Chondrocyte (in vitro differentiated cells): ENCODE data around the gene CCDC106. TPM values are rescaled to one million over a fixed set of nuclear protein-coding genes. Genes with fewer than 3 reads are reported as not detected.

Experiments
- DNase-seq: peaks from one replicate; pipeline ENCODE4 v3.0.0; 2021; ENCODE audit warnings: mixed read lengths, low spot score
- H3K27ac Mint-ChIP-seq: one replicate; pipeline ENCODE4 v1.8.0; 2021; ENCODE audit warnings: mild to moderate bottlenecking, moderate library complexity, mixed read lengths; ENCODE audit not compliant: unreplicated experiment
- H3K27me3 Mint-ChIP-seq: 2 replicates; pipeline ENCODE4 v1.8.0; 2021; ENCODE audit warnings: low read depth, mixed read lengths
- H3K36me3 Mint-ChIP-seq: 2 replicates; pipeline ENCODE4 v1.8.0; 2021; ENCODE audit warnings: low read depth, mixed read lengths
- H3K4me1 Mint-ChIP-seq: 2 replicates; pipeline ENCODE4 v1.8.0; 2021; ENCODE audit warnings: low read depth, mild to moderate bottlenecking, mixed read lengths
- H3K4me3 Mint-ChIP-seq: one replicate; pipeline ENCODE4 v1.8.0; 2021; ENCODE audit warnings: mild to moderate bottlenecking, moderate library complexity, mixed read lengths; ENCODE audit not compliant: unreplicated experiment
- H3K9me3 Mint-ChIP-seq: 2 replicates; pipeline ENCODE4 v1.8.0; 2021; ENCODE audit warnings: low read depth, mixed read lengths
- CTCF ChIP-seq: fragments of 200-600 bp; sonication (generic); IDR thresholded peaks from 2 replicates; pipeline ENCODE4 v1.5.0; 2021; ENCODE audit warnings: antibody characterized with exemption, mild to moderate bottlenecking, moderate library complexity
- total RNA-seq: library from RNA; stranded (reverse); gene quantifications from 3 replicates; pipeline ENCODE4 v1.2.1, GENCODE V29; 2021

The CCDC106 gene
- total RNA-seq, 1 donor from 2014 or later, result 20.9 TPM

- H3K9me3 Mint-ChIP-seq, result peaks cover 2% of the 10 kb centered on the region
- peaks cover 9% of the 10 kb centered on the region for H3K4me1 Mint-ChIP-seq
- no peaks in the 10 kb centered on the region for H3K27me3 Mint-ChIP-seq
- H3K4me3 Mint-ChIP-seq, result no peak overlapping the region
- peaks cover 9% of the 10 kb centered on the region for H3K36me3 Mint-ChIP-seq
- no peak for DNase-seq
- H3K27ac Mint-ChIP-seq, result no peak overlapping the region
- no peak for TF ChIP-seq CTCF
These were observed 33.1 kb upstream of the CCDC106 start for GRCh38 chr19:55614711-55615542.

- H3K4me1 Mint-ChIP-seq, result peaks cover 5% of the 10 kb centered on the region
- DNase-seq, result no peak
- H3K4me3 Mint-ChIP-seq, result no peak overlapping the region
These were observed 32.2 kb upstream of the CCDC106 start for GRCh38 chr19:55615543-55616394.

GRCh38 chr19:55616395-55616875 is 31.6 kb upstream of the CCDC106 start:
- Mint-ChIP-seq H3K4me3 (no peak overlapping the region), H3K9me3 (no peaks in the 10 kb centered on the region), H3K27ac (no peak overlapping the region), H3K36me3 (peaks cover 11% of the 10 kb centered on the region), H3K27me3 (no peaks in the 10 kb centered on the region), H3K4me1 (peaks cover under 1% of the 10 kb centered on the region)
- DNase-seq, result no peak
- no peak for TF ChIP-seq CTCF

More at GRCh38 chr19:55615543-55616394, 32.2 kb upstream of the CCDC106 start:
- Mint-ChIP-seq H3K27ac (no peak overlapping the region), H3K9me3 (no peaks in the 10 kb centered on the region), H3K36me3 (peaks cover 8% of the 10 kb centered on the region), H3K27me3 (no peaks in the 10 kb centered on the region)
- TF ChIP-seq CTCF, result no peak

- Mint-ChIP-seq H3K4me1 (no peaks in the 10 kb centered on the region), H3K9me3 (no peaks in the 10 kb centered on the region), H3K4me3 (no peak overlapping the region), H3K27me3 (no peaks in the 10 kb centered on the region), H3K36me3 (peaks cover 11% of the 10 kb centered on the region), H3K27ac (peak overlapping the region; percentile 33)
- no peak for TF ChIP-seq CTCF
- DNase-seq, result no peak
These were observed 30.6 kb upstream of the CCDC106 start for GRCh38 chr19:55617426-55617825.

GRCh38 chr19:55618426-55618825 is 29.6 kb upstream of the CCDC106 start:
- Mint-ChIP-seq H3K4me3 (no peak overlapping the region), H3K27me3 (no peaks in the 10 kb centered on the region), H3K9me3 (no peaks in the 10 kb centered on the region), H3K4me1 (peaks cover 4% of the 10 kb centered on the region), H3K27ac (no peak overlapping the region), H3K36me3 (peaks cover 11% of the 10 kb centered on the region)
- no peak for TF ChIP-seq CTCF
- DNase-seq, result no peak
